Hindlimb muscle (tissue), 1 donor: ENCODE results near the gene MBD3L2B. TPM values are rescaled to one million over a fixed set of nuclear protein-coding genes. Genes with fewer than 3 reads are reported as not detected.
"Not testable (repeated sequence)": the region's sequence is repeated elsewhere in the genome, so short reads cannot be mapped to it uniquely, and the experiment has no call there.

ENCODE experiments used
- DNase-seq: peaks from one replicate; pipeline ENCODE4 v3.0.0-alpha.2; 2013
- polyA plus RNA-seq: library from polyadenylated mRNA; unstranded; fragments of 120-200 nt; gene quantifications from one replicate; pipeline ENCODE4 v1.2.1, GENCODE V29; 2013; ENCODE audit not compliant: insufficient read length

MBD3L2B gene
- not detected for polyA plus RNA-seq

- not testable (repeated sequence) for DNase-seq
Measured at GRCh38 chr19:7021331-7021730, at the start of gene MBD3L2B. Gene MBD3L2B, minus strand, starts transcription at chr19:7021431. Its CDS starts 34 bp downstream, at chr19:7021397.

- DNase-seq, result no peak
Measured at GRCh38 chr19:7069904-7070226, 48.6 kb upstream of the MBD3L2B start.

GRCh38 chr19:7069042-7069903 lies 48.0 kb upstream of the MBD3L2B start, which contains the start of gene ZNF557:
Gene ZNF557, plus strand, starts transcription at chr19:7069703. Its CDS starts 5,372 bp downstream, at chr19:7075075.
- DNase-seq, result peak; percentile 98

- no peak for DNase-seq
Measured at GRCh38 chr19:7068599-7068998, 47.4 kb upstream of the MBD3L2B start.

- no peak for DNase-seq
Measured at GRCh38 chr19:7067716-7068115, 46.5 kb upstream of the MBD3L2B start.

- DNase-seq, result not testable (repeated sequence)
Measured at GRCh38 chr19:7067122-7067521, 45.9 kb upstream of the MBD3L2B start.

- DNase-seq, result no peak
Measured at GRCh38 chr19:7063764-7064418, 42.7 kb upstream of the MBD3L2B start.

- DNase-seq, result no peak
Measured at GRCh38 chr19:7063339-7063738, 42.1 kb upstream of the MBD3L2B start.

- not testable (repeated sequence) for DNase-seq
Measured at GRCh38 chr19:7059977-7060376, 38.7 kb upstream of the MBD3L2B start.

GRCh38 chr19:7058576-7058975 lies 37.3 kb upstream of the MBD3L2B start, which contains the start of gene MBD3L3:
Gene MBD3L3, minus strand, starts transcription at chr19:7058676. Its CDS starts 71 bp downstream, at chr19:7058605.
- not testable (repeated sequence) for DNase-seq

- DNase-seq, result not testable (repeated sequence)
Measured at GRCh38 chr19:7056371-7056770, 35.1 kb upstream of the MBD3L2B start.

- DNase-seq, result not testable (repeated sequence)
Measured at GRCh38 chr19:7055679-7056078, 34.4 kb upstream of the MBD3L2B start.

GRCh38 chr19:7054635-7055368 lies 33.6 kb upstream of the MBD3L2B start:
- DNase-seq, result not testable (repeated sequence)

- not testable (repeated sequence) for DNase-seq
Measured at GRCh38 chr19:7052896-7053295, 31.7 kb upstream of the MBD3L2B start.

GRCh38 chr19:7051421-7051820 lies 30.2 kb upstream of the MBD3L2B start:
- not testable (repeated sequence) for DNase-seq

GRCh38 chr19:7049021-7049420 lies 27.8 kb upstream of the MBD3L2B start, which contains the start of gene MBD3L2:
Gene MBD3L2, plus strand, starts transcription at chr19:7049321. Its CDS starts 53 bp downstream, at chr19:7049374.
- DNase-seq, result not testable (repeated sequence)

GRCh38 chr19:7041563-7041962 lies 20.3 kb upstream of the MBD3L2B start:
- DNase-seq, result not testable (repeated sequence)

GRCh38 chr19:7040079-7040478 lies 18.8 kb upstream of the MBD3L2B start, which contains the start of gene MBD3L4:
Gene MBD3L4, minus strand, starts transcription at chr19:7040179. Its CDS starts 35 bp downstream, at chr19:7040144.
- not testable (repeated sequence) for DNase-seq

- not testable (repeated sequence) for DNase-seq
Measured at GRCh38 chr19:7030278-7030677, 9.0 kb upstream of the MBD3L2B start, which contains the start of gene MBD3L5. Gene MBD3L5, plus strand, starts transcription at chr19:7030578. Its CDS starts 34 bp downstream, at chr19:7030612.

- not testable (repeated sequence) for DNase-seq
Measured at GRCh38 chr19:7028790-7029189, 7.6 kb upstream of the MBD3L2B start.

- DNase-seq, result no peak
Measured at GRCh38 chr19:7018828-7019227, 2.4 kb downstream of the MBD3L2B start.

- no peak for DNase-seq
Measured at GRCh38 chr19:7013678-7014077, 7.6 kb downstream of the MBD3L2B start.
